Erythroblast (primary cell): Measurements from ENCODE around the gene CA10.

Experiments used
- DNase-seq, 2 experiments: peaks; one replicate each; lab custom pipeline; 2025; lab: John Stamatoyannopoulos, UW
- GATA1 ChIP-seq: IDR thresholded peaks from 2 replicates; pipeline ENCODE4 v1.6.1; 2011; ENCODE audit warnings: low read depth, mild to moderate bottlenecking, control low read depth, low read length, moderate library complexity
- POLR2A ChIP-seq: IDR thresholded peaks from 2 replicates; pipeline ENCODE4 v1.6.1; 2011; ENCODE audit warnings: mild to moderate bottlenecking, low read length

CA10 gene

DNA sequence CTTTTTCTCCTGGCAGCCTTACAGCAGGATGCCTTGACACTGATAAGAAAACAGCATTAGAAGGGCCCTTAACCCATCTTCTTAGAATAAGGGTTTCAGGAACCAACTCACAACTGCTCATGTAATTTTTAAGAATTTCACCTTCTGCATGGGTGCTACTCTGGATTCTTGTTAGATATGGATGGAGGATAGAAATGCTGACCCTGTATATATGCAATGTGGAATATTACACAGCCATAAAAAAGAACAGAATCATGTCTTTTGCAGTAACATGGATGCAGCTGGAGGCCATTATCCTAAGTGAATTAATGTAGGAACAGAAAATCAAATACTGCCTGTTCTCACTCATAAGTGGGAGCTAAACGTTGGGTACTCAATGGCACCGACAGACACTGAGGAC, 423.5 kb downstream of the CA10 start:
- no peak for DNase-seq
- TF ChIP-seq POLR2A, result no peak
- no peak for TF ChIP-seq GATA1

DNA sequence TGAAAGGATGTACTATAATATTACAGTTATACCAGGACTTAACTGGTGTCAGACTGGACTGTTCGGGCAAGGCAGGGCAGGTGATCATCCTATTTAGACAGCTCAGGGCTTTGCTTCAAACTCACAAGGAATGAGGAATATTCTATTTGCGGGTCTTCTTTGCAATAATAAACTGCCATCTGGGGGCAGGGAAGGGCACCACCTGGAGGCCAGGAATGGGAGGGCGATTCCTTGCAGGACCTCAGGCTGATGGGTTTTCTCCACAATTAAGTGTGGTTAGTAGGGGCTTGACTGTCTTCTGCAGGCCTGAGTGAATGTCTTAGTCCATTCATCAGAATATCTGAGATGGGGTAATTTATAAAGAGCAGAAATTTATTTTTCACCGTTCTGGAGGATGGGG, 424.1 kb downstream of the CA10 start:
- DNase-seq, result no peak
- TF ChIP-seq GATA1 (no peak), POLR2A (no peak)

DNA sequence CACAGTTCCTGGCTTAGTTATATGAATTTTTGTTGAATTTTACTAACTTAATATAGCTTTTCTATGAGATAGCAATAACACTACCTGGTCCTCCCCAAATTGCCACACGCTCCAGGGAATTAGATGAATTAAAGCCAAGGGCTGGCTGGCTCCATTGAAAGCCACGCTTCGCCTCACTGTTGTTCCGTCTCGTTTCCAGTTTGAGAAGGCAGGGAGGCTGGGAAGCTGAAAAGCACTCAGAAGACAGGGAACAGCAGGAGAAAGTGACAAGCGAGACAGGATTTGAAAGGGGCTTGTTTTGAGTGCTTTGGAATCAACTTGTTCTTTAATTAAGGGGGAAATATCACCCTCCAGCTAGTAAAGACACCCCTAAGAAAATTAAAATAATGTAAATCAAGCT, 425.3 kb downstream of the CA10 start:
- TF ChIP-seq GATA1 (no peak), POLR2A (no peak)
- DNase-seq, result no peak

DNA sequence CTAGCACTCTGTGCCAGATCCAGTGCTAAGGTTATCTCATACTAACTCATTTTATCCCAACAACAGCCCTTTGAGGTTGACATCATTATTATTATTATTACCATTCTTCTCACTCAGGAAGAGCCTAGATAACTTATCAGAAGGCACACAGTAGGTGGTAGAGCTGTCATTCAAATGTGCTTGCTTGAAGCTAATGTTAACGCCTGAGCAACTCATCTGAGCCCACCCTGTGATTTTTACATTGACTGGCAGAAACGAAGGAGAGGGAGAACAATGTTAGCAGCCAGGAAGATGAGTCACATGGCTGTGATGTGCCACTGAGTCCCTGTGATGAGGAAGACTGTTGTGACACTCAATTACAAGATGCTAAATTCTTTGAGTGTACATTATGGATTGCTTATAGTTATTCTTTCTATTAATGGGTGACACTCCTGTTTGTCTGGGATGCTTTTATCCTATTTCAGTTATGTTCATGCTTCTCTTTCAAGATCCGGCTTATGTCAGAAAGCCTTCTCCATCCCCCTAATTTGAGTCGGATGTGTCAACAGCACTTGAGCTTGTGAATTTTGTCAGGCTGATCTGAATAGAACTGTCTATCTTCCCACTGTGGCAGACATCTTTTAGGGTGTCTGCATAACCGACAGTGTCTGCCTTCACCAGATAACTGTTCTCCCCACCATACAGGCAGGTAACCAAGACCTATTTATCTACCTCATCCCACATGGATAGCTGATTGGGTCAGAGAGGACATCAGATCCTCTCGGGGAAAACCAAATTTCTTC, 426.4 kb downstream of the CA10 start:
- TF ChIP-seq GATA1 (no peak), POLR2A (no peak)
- no peak for DNase-seq

DNA sequence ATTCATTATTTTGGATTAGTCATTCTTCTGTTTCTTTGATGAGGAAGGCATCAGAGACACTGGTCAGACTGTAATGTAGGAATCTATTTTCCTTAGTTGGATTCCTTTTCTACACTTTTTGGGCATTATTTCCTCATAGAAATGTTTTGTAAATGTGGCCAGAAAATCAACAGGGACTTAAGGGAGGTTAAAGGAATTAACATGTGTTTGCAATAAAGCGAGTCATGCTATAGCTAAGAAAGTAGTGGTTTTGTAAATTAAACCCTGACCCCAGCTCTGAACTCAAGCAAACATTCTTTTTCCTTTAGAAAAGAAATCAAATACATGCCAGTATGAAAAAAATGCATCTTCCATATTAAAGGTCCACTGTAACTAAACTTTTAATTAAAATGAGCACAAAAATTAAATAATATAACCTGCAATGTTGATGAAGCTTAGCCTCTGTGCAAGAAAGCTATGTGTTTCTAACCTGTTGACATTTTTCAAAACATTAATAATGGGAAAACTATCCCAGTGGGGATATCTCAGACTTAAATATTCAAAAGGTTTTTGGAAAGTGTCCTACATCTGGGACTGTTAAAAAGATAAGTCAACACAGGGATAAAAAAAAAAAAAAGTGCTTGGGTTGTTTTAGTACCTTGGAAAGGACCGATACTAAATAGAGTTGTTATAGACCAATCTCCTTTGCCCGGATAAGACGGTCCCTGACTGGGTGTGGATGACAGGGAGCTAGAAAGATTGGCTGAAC, 428.0 kb downstream of the CA10 start:
- no peak for TF ChIP-seq POLR2A
- TF ChIP-seq GATA1, result no peak

DNA sequence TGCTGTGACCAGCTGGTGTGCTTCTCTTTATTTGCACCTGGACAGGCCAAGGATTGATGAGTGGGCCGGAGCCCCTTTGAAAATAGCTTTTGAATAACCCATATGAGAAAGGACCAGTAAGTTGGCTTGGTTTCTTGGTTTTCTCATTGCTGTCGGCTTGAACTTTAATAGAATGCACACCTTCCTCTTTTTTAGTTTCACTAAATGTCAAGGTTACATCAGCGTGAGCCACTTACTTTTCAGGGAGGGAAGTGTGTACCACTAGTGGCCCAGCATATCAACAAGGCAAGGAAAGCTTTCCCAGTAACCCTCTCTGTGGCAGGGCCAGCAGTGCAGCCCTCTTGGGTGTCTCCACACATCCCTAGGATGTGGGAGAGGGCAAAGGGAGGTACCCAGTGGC, 433.3 kb downstream of the CA10 start:
- DNase-seq, result no peak

More for the DNA sequence above, 428.0 kb downstream of the CA10 start:
- DNase-seq, result no peak

DNA sequence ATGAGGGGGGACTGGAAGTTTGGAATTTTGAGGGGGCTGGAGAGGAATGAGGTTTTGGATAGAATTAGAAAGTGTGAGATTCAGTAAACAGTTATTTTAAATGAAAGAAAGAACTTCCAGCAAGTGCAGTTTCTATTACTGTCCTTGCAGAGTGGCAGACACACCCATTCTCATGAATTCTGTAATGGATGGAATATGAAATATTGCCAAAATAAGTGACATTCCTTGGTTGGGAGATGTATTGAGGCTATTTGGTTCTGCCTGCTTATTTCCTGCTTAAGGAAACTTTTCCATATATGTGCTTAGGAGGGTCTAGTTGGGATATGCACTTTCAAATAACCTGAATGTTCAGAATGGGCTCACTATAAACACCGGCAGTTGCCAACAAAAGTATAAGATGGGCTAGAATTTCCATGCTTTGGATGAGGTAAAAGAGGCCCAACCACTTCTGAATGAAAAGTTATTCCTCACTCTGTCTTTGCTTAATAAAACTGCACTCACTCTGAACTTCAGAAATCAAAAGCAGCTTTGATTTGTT, 434.4 kb downstream of the CA10 start:
- DNase-seq, result no peak
- TF ChIP-seq POLR2A (no peak), GATA1 (no peak)

More for the DNA sequence above, 433.3 kb downstream of the CA10 start:
- TF ChIP-seq GATA1 (no peak), POLR2A (no peak)

DNA sequence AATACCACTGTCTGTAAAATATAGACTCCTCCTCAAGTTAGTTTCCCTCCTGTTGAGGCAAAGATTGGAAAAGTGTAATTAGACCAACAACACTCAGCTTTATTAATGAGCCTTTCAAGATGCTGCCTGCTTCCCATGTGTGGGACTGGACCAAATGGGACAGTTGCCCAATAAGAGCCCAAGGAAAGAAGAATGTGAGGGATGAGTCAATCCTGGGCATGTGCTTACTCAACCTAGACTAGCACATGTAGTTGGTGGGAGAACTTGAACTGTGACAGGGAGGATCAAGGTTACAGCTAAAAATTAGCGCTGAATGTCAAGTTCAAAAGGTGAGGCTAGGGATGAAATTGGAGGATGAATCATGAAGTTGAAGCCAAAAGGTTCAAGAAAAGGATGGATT, 435.5 kb downstream of the CA10 start:
- no peak for TF ChIP-seq POLR2A
- no peak for TF ChIP-seq GATA1
- DNase-seq, result no peak

DNA sequence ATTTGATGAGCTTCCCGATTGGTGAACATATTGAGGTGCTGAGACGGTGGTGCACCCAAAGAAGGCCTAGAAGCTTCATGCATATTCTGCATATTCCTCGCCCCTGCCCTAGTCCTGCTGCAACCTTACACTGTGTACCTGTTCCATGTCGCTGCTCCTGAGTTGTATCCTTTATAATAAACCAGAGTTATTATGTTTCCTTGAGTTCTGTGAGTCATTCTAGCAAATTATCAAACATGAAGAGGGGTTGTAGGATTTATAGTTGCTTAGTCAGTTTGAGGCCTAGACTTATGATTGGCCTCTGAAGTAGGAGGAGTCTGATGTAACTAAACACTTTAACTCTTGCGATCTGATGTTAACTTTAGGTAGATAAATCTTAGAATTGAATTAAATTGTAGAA, 436.8 kb downstream of the CA10 start:
- TF ChIP-seq GATA1, result no peak
- TF ChIP-seq POLR2A, result no peak
- DNase-seq, result no peak

DNA sequence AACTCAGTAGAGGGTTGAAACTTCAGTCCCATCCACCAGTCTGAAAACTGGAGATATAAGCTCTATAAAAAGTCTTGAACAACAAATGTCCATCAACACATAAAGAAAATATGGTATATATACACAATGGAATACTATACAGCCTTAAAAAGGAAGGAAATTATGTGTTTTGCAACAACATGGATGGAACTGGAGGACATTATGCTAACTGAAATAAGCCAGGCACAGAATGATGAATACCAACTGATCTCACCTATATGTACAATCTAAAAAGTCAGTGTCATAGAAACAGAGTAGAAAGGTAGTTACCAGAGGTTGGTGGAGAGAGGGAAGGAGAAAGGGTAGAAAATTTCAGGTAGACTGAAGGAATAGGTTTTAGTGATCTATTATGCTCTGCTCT, 438.1 kb downstream of the CA10 start:
- TF ChIP-seq GATA1 (no peak), POLR2A (no peak)
- DNase-seq, result no peak

DNA sequence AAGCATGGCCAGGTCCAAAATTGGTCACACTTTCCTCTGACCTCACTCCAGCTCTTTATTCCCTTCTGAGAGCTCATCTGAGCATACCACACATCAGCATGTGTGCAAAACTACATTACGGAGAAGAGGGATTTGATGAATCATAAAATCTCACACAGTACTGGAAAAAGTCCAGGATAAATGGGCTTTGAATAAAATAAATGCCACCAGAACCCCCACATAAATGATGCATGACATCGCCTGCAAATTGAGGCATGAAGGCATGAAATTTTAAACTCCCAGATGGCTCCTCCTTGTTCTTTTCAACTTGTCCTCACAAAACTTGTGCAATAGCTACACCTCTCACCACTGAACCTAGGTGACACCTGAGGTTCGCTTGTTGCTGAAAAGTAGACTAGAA, 439.5 kb downstream of the CA10 start:
- no peak for DNase-seq
- TF ChIP-seq POLR2A (no peak), GATA1 (no peak)

DNA sequence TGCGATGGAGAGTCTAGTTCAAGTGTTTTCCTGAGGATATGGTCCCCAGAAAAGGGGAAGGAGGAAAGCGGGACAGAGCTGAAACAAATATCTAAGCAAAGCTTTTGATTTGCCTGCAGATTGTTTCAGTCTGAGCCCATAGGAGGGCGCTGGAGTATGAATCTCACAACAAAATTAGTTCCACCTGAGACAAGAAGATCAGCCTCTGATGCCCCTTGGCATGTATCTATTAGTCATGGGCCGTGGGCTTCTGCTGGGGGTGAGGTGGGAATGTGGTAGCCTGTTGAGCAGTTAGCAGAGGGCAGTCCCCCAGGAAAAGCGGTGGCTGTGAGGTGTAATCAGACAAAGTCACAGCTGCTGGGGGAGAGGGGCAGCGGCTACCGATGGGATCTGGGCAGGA, 446.9 kb downstream of the CA10 start:
- no peak for DNase-seq
- TF ChIP-seq GATA1 (no peak), POLR2A (no peak)

DNA sequence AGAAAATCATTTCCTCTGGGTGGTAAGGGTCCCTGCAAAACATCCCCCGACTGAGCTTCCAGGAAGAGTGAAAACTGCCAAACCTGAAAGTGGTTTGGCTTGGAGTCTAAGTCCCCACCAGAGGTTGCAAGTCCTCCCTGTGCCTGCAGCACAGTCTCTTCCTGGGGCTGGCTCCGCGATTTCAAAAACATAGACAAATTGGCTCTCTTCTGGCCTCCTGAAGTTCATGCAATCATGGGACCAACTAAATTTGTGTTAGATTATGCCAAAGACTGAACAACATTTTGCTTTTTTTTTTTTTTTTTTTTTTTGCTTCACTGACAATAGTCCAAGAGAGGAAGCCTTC, 447.9 kb downstream of the CA10 start:
- no peak for DNase-seq
- no peak for TF ChIP-seq POLR2A
- no peak for TF ChIP-seq GATA1

DNA sequence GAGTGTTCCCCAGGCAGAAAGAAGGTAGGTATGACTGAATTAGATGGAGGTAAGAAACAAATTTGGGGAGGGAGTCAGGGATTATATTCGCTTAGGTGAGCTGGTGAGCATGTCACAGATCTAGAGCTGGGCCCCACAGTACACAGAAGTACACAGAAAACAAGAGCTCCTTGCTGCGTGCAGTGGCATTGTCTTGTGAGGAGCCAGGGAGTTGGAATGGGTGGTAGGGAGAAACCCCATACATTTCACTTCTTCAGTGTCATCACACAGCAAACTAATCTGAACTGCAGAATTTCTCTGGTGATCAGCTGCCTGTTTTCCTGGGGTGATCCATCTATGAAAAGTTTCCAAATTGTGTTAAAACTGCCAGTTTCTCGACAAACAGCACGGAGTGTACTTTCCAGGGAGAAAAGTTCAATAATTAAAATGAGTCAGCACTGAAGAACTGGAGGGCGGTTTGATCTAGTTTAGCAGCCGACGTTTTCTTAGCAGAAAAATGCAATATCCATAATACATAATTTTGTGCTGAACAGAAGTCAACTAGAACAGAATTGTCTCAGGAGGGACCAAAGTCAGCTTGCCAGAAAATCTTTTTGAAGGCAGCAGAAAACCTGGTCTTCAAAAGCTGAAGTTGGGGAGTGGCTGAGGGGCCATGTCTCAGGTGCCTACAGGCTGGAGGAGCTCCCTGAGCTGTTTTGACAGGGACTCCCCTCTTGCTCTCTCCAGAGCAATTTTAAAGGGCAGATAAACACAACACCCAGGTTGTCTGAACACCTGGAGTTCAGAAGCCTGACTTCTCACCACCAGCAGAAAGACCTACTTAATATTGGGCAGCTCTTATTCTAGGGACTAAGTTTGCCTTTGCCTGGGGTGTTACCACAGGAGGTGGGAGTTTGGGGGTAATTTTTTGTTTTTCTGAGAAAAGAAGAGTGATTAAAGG, 448.6 kb downstream of the CA10 start:
- TF ChIP-seq POLR2A, result no peak
- TF ChIP-seq GATA1, result no peak
- no peak for DNase-seq

DNA sequence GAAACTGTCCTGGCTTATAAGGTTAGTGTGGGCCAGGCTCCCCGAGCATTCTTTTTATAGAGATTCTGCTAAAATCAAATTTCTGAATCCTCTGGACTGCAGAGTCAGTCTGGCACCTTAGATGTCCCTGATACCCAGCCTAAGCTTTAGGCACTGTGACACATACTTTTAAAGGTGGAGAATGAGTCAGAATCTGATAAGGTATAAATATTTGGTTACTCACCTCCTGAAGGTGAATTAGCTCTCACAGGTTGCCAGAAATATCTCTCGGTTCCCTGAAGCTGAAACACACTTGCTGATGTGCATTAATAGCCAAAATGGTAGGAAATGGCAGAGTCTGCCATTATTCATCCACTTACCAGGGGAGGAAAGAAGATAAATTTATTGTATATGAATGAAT, 451.3 kb downstream of the CA10 start:
- DNase-seq, result no peak
- TF ChIP-seq GATA1, result no peak
- TF ChIP-seq POLR2A, result no peak
